ENCODE results near the gene GARIN5A. TPM values are rescaled to one million over a fixed set of nuclear protein-coding genes. Genes with fewer than 3 reads are reported as not detected.
A peak's percentile ranks its signal among the peaks of the same experiment; 100 is the strongest.

GARIN5A gene
- polyA plus RNA-seq, 2 of the 4 experiments (the other 2 are of a cell fraction): 1.1 to 1.7 TPM

DNA sequence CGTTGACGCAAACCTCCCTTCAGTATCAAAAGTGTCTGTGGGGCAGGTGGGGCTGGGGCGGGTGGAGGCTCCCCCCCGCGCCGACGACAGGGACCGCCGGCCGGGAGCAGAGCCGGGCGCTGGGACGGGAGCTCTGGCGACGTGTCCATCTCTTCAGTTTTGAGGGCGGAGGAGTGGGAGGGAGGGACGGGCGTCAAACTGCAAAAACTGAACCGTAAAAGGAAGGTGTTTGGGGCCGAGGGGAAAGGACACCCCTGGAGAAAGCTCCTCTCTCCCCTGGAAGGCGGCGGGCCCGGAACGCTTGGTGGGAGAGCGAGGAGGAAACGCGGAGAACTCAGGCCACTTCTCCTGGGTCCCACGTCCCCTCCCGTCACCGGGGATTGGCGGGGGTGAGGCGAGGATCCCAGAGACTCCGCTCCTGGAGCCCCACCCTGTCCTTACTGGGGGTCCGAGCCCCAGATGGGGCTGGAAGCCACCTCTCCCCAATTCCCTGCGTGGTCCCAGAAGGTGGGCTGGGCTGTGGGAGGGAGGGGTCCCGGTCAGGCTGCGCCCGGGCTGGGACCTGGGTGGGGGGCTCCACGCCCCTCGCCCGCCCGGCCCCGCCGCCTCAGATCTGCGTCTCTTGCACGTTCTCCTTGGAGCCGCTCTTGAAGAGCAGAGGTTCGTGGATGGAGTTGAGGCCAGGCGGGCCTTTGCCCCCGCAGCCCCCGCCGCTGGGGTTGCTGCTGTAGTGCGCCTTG, 40.5 kb upstream of the GARIN5A start:
- CTCF ChIA-PET: interaction anchor here (0.8 to 5.6 kb wide), 3 partner anchors 12 to 39 kb away, joined by 3 to 38 read pairs (median 12); no protein-coding TSS in a partner anchor
- DNase-seq (ENCODE audit: low read depth in 1 of 2, low spot score in 1 of 2): peak in 1 of 2 experiments; percentile 47
- no peak for FAIRE-seq
- H3K4me3 ChIP-seq: peak overlapping the region; percentile 13; the same call in 1 of the 3 replicates
- H3K9me3 ChIP-seq: no peaks in the 10 kb centered on the region; the same call in 2 of the 3 replicates
- peak overlapping the region; percentile 80 for H3K4me2 ChIP-seq
- POLR2A ChIA-PET: no interaction called here
- WGBS (ENCODE audit: missing lambda C conversion rate): 39% methylated on average over 49 of the region's 53 CpGs
- peaks cover 10% of the 10 kb centered on the region; the same call in 1 of the 3 replicates for H3K4me1 ChIP-seq
- ATAC-seq: peak in 1 of 2 experiments; percentile 7; a peak in 3 of 6 replicates
- TF ChIP-seq CEBPB (IDR thresholded peaks at IDR 0.05): no peak
- TF ChIP-seq FOXS1 (CRISPR knock-in tag; IDR thresholded peaks at IDR 0.05): no peak
- no peak for TF ChIP-seq ESRRA (IDR thresholded peaks at IDR 0.05; ENCODE audit: borderline replicate concordance, low read length)
- no peak for TF ChIP-seq HOXB13 (CRISPR knock-in tag; IDR thresholded peaks at IDR 0.05; ENCODE audit: low read depth)
- TF ChIP-seq EP300 (IDR thresholded peaks at IDR 0.05): no peak
- peak overlapping the region; percentile 5 to 59; a peak in 3 of 6 replicates for H3K27ac ChIP-seq

DNA sequence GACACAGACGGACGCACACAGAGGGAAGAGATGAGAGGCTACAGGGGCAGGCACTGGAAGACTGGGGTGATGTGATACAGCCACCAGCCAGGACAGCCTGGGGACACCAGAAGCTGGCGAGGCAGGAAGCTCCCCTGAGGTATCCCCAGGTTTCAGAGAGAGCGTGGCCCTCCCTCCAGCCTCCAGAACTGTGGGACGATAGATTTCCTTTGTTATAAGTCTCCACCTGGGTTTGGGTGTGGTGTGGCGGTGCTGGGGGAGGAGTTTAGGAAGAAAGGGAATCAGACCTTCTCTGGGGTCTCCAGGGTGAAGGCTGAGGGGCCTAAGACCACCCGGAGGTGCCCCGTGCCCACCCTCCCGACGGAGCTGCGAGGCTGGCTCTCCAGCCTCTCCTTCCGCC, 39.8 kb upstream of the GARIN5A start:
- peak overlapping the region; percentile 80 for H3K4me2 ChIP-seq
- peak overlapping the region in 1 of 2 experiments; percentile 59; a peak in 3 of 6 replicates for H3K27ac ChIP-seq
- peak overlapping the region; percentile 13; the same call in 1 of the 3 replicates for H3K4me3 ChIP-seq
- no peak for TF ChIP-seq GATA3 (IDR thresholded peaks at IDR 0.05; ENCODE audit: borderline replicate concordance)
- TF ChIP-seq, protein P1, sequence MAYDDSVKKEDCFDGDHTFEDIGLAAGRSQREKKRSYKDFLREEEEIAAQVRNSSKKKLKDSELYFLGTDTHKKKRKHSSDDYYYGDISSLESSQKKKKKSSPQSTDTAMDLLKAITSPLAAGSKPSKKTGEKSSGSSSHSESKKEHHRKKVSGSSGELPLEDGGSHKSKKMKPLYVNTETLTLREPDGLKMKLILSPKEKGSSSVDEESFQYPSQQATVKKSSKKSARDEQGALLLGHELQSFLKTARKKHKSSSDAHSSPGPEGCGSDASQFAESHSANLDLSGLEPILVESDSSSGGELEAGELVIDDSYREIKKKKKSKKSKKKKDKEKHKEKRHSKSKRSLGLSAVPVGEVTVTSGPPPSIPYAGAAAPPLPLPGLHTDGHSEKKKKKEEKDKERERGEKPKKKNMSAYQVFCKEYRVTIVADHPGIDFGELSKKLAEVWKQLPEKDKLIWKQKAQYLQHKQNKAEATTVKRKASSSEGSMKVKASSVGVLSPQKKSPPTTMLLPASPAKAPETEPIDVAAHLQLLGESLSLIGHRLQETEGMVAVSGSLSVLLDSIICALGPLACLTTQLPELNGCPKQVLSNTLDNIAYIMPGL (CRISPR knock-in tag; IDR thresholded peaks at IDR 0.05; ENCODE audit: borderline replicate concordance): no peak
- no peak for DNase-seq (ENCODE audit: low read depth in 1 of 2, low spot score in 1 of 2)
- ChIA-PET POLR2A (no interaction called here), CTCF (interaction anchor here (1.2 to 5.6 kb wide), 3 partner anchors 22 to 40 kb away, joined by 3 to 38 read pairs (median 12); no protein-coding TSS in a partner anchor)
- H3K4me1 ChIP-seq: peaks cover 16% of the 10 kb centered on the region; the same call in 1 of the 3 replicates
- WGBS (ENCODE audit: missing lambda C conversion rate): 46% methylated on average over 12 of the region's 12 CpGs
- no peak for FAIRE-seq
- ATAC-seq: no peak
- no peaks in the 10 kb centered on the region; the same call in 2 of the 3 replicates for H3K9me3 ChIP-seq

GRCh38 chr19:50515168-50515561, 38.5 kb upstream of the GARIN5A start:
- H3K9me3 ChIP-seq: no peaks in the 10 kb centered on the region; the same call in 2 of the 3 replicates
- ChIA-PET POLR2A (no interaction called here), CTCF (interaction anchor here (1.2 to 5.6 kb wide), 4 partner anchors 23 to 59 kb away, joined by 3 to 38 read pairs (median 8); no protein-coding TSS in a partner anchor)
- H3K4me1 ChIP-seq: peaks cover 19% of the 10 kb centered on the region; the same call in 2 of the 3 replicates
- ATAC-seq (no peak), FAIRE-seq (no peak), DNase-seq (ENCODE audit: low read depth in 1 of 2, low spot score in 1 of 2) (no peak)
- 83% methylated on average over 7 of the region's 11 CpGs for WGBS (ENCODE audit: missing lambda C conversion rate)
- no peak overlapping the region for H3K4me2 ChIP-seq
- TF ChIP-seq SREBF2 (IDR thresholded peaks at IDR 0.05) (no peak), ESRRA (IDR thresholded peaks at IDR 0.05; ENCODE audit: borderline replicate concordance, low read length) (no peak), FOSB (CRISPR knock-in tag; IDR thresholded peaks at IDR 0.05) (no peak), HDAC2 (IDR thresholded peaks at IDR 0.05) (no peak), CBX2 (IDR thresholded peaks at IDR 0.05; ENCODE audit: borderline replicate concordance, low read depth) (no peak), KDM5A (IDR thresholded peaks at IDR 0.05) (no peak), RNF2 (IDR thresholded peaks at IDR 0.05; ENCODE audit: borderline replicate concordance, low read depth) (no peak), CHD2 (IDR thresholded peaks at IDR 0.05; ENCODE audit: low read length, partially characterized antibody) (no peak)
- TF ChIP-seq, protein P2, sequence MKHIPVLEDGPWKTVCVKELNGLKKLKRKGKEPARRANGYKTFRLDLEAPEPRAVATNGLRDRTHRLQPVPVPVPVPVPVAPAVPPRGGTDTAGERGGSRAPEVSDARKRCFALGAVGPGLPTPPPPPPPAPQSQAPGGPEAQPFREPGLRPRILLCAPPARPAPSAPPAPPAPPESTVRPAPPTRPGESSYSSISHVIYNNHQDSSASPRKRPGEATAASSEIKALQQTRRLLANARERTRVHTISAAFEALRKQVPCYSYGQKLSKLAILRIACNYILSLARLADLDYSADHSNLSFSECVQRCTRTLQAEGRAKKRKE (CRISPR knock-in tag; IDR thresholded peaks at IDR 0.05; ENCODE audit: low read depth): no peak
- TF ChIP-seq, protein P3, sequence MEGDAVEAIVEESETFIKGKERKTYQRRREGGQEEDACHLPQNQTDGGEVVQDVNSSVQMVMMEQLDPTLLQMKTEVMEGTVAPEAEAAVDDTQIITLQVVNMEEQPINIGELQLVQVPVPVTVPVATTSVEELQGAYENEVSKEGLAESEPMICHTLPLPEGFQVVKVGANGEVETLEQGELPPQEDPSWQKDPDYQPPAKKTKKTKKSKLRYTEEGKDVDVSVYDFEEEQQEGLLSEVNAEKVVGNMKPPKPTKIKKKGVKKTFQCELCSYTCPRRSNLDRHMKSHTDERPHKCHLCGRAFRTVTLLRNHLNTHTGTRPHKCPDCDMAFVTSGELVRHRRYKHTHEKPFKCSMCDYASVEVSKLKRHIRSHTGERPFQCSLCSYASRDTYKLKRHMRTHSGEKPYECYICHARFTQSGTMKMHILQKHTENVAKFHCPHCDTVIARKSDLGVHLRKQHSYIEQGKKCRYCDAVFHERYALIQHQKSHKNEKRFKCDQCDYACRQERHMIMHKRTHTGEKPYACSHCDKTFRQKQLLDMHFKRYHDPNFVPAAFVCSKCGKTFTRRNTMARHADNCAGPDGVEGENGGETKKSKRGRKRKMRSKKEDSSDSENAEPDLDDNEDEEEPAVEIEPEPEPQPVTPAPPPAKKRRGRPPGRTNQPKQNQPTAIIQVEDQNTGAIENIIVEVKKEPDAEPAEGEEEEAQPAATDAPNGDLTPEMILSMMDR (IDR thresholded peaks at IDR 0.05): no peak
- H3K27ac ChIP-seq: no peak overlapping the region
- no peak overlapping the region for H3K4me3 ChIP-seq
